Glutamatergic neuron (in vitro differentiated cells): ENCODE measurements around the gene STAT5B. TPM values are rescaled to one million over a fixed set of nuclear protein-coding genes. Genes with fewer than 3 reads are reported as not detected.
"Not testable (repeated sequence)": the region's sequence is repeated elsewhere in the genome, so short reads cannot be mapped to it uniquely, and the experiment has no call there.

ENCODE experiments used
- DNase-seq: peaks from one replicate; pipeline ENCODE4 v3.0.0; 2022
- H3K27ac Mint-ChIP-seq: one replicate; pipeline ENCODE4 v1.8.0; 2020; ENCODE audit warnings: mild to moderate bottlenecking, mixed read lengths, inconsistent platforms; ENCODE audit not compliant: unreplicated experiment
- H3K27me3 Mint-ChIP-seq: one replicate; pipeline ENCODE4 v1.8.0; 2020; ENCODE audit warnings: mild to moderate bottlenecking, moderate library complexity, mixed read lengths, inconsistent platforms; ENCODE audit not compliant: unreplicated experiment
- H3K36me3 Mint-ChIP-seq: one replicate; pipeline ENCODE4 v1.8.0; 2020; ENCODE audit warnings: mild to moderate bottlenecking, mixed read lengths, inconsistent platforms; ENCODE audit not compliant: unreplicated experiment
- H3K4me1 Mint-ChIP-seq: one replicate; pipeline ENCODE4 v1.8.0; 2020; ENCODE audit warnings: mild to moderate bottlenecking, low read depth, mixed read lengths, inconsistent platforms; ENCODE audit not compliant: unreplicated experiment
- H3K4me3 Mint-ChIP-seq: one replicate; pipeline ENCODE4 v1.8.0; 2020; ENCODE audit warnings: mild to moderate bottlenecking, mixed read lengths, inconsistent platforms; ENCODE audit not compliant: unreplicated experiment
- H3K9me3 Mint-ChIP-seq: one replicate; pipeline ENCODE4 v1.8.0; 2020; ENCODE audit warnings: mild to moderate bottlenecking, moderate library complexity, mixed read lengths, inconsistent platforms; ENCODE audit not compliant: unreplicated experiment
- CTCF ChIP-seq: fragments of 200-600 bp; sonication (generic); IDR thresholded peaks from one replicate; pipeline ENCODE4 v1.5.0; 2021; ENCODE audit not compliant: partially characterized antibody, unreplicated experiment
- total RNA-seq: library from RNA; stranded (reverse); fragmentation: NEBNext Ultra II Directional; extraction: Animal tissue kit (Norgen Biotek cat#: 25700); gene quantifications from one replicate; pipeline ENCODE4 v1.2.1, GENCODE V29; 2021; ENCODE audit not compliant: unreplicated experiment

The STAT5B gene
- total RNA-seq, 1 donor from 2014 or later: 31.9 TPM

GRCh38 chr17:42188749-42189650, 87.2 kb downstream of the STAT5B start:
- H3K27ac Mint-ChIP-seq: no peak overlapping the region
- peaks cover 2% of the 10 kb centered on the region for H3K27me3 Mint-ChIP-seq
- H3K9me3 Mint-ChIP-seq: peaks cover 8% of the 10 kb centered on the region
- no peak for TF ChIP-seq CTCF
- H3K4me1 Mint-ChIP-seq: peaks cover 8% of the 10 kb centered on the region
- no peak for DNase-seq
- H3K4me3 Mint-ChIP-seq: no peak overlapping the region
- H3K36me3 Mint-ChIP-seq: no peaks in the 10 kb centered on the region

- no peak overlapping the region for H3K4me3 Mint-ChIP-seq
- no peak overlapping the region for H3K27ac Mint-ChIP-seq
Observed at GRCh38 chr17:42187833-42188232, 88.4 kb downstream of the STAT5B start.

GRCh38 chr17:42186191-42186590, 90.0 kb downstream of the STAT5B start:
- not testable (repeated sequence) for H3K36me3 Mint-ChIP-seq, H3K27ac Mint-ChIP-seq, DNase-seq, H3K4me3 Mint-ChIP-seq
- H3K9me3 Mint-ChIP-seq: peaks cover 11% of the 10 kb centered on the region
- peaks cover 11% of the 10 kb centered on the region for H3K4me1 Mint-ChIP-seq
- H3K27me3 Mint-ChIP-seq: peaks cover 18% of the 10 kb centered on the region

More at GRCh38 chr17:42187833-42188232, 88.4 kb downstream of the STAT5B start:
- H3K9me3 Mint-ChIP-seq: peaks cover 6% of the 10 kb centered on the region
- TF ChIP-seq CTCF: no peak
- H3K27me3 Mint-ChIP-seq: peaks cover 9% of the 10 kb centered on the region
- H3K36me3 Mint-ChIP-seq: peaks cover 7% of the 10 kb centered on the region
- H3K4me1 Mint-ChIP-seq: peaks cover 11% of the 10 kb centered on the region
- DNase-seq: no peak

- Mint-ChIP-seq H3K4me3 (no peak overlapping the region), H3K36me3 (peaks cover 7% of the 10 kb centered on the region), H3K27me3 (peaks cover 18% of the 10 kb centered on the region), H3K9me3 (peaks cover 11% of the 10 kb centered on the region), H3K27ac (no peak overlapping the region), H3K4me1 (peaks cover 11% of the 10 kb centered on the region)
- no peak for DNase-seq
- TF ChIP-seq CTCF: no peak
Observed at GRCh38 chr17:42185621-42185930, 90.6 kb downstream of the STAT5B start.

GRCh38 chr17:42184713-42185620, 91.2 kb downstream of the STAT5B start, which contains the start of gene HCRT:
HCRT (minus strand) TSS chr17:42185452; CDS start chr17:42185365, 87 bp downstream.
- no peak for TF ChIP-seq CTCF
- Mint-ChIP-seq H3K9me3 (peaks cover 9% of the 10 kb centered on the region), H3K4me3 (no peak within 1 kb of the TSS), H3K4me1 (peaks cover 11% of the 10 kb centered on the region), H3K36me3 (peaks cover 7% of the 10 kb centered on the region), H3K27ac (peak within 1 kb of the TSS; percentile 22), H3K27me3 (peaks cover 21% of the 10 kb centered on the region)
- DNase-seq: no peak
